ENCODE results near the gene APOA1.
A peak's percentile ranks its signal among the peaks of the same experiment; 100 is the strongest.
"Not testable (repeated sequence)": the region's sequence is repeated elsewhere in the genome, so short reads cannot be mapped to it uniquely, and the experiment has no call there.

Gene APOA1

DNA sequence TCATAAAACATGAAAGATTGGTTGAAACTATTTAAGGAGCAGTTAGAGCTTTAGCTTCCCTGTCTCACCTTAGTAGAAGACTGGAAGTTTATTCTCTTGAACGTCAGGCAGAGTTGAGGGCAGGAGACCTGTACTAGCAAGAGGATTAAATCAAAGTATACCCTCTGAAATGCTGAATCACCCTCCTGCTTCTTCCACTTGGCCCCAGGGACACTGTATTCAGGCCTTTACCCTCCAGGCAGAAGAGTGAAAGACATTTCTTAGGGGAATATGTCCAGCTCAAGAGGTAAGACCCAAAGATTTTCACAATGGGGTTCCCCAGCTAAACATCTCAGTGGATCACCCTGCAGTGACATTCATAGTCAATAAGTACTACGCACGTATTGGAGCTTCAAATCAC, 26.2 kb downstream of the APOA1 start:
- no peak for DNase-seq

GRCh38 chr11:116808262-116809175, 28.9 kb downstream of the APOA1 start:
- DNase-seq, result no peak

DNA sequence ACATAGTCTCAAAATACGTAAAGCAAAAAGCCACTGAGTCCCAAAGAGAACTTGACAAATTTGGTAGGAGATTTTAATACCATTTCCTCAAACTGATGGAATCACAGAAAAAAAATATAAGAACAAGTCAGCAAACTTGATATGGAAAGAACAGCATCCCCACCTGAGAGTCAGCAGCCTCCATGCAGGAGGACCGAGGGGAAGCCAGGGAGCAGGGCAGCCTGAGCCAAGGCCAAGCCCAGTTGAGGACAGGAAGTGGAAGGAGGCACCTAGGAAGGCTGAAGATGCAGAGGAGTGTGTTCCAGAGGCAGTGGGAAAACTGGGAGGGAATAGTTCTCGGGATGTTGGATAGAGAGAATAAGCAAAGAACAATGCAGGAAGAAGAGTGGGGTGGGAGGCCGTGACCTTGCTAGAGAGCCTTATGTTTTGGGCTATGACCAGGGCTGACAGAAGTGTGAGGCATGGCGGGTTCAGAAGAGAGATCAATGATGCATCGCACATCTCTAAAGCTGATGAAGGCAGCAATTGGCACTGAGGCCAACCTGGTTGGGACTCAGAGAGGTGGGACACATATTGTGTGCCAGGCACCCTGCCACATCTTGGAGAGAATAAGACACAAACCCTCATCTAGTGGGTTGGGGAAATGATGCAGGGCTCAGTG, 29.7 kb downstream of the APOA1 start:
- no peak for DNase-seq

GRCh38 chr11:116804001-116804400, 33.4 kb downstream of the APOA1 start:
- no peak for DNase-seq

DNA sequence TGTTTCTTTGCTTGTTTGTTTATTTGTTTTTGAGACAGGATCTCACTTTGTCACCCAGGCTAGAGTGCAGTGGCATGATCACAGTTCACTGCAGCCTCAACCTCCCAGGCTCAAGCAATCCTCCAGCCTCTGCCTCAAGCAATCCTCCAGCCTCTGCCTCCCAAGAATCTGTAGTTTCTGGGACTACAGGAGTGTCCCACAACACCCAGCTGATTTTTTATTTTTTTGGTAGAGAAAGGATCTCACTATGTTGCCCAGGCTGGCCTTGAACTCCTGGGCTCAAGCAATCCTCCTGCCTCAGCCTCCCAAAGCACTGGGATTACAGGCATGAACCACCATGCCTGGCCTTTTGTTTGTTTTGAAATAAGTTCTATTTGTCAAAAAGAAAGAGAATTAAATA, 35.8 kb downstream of the APOA1 start:
- not testable (repeated sequence) for DNase-seq

DNA sequence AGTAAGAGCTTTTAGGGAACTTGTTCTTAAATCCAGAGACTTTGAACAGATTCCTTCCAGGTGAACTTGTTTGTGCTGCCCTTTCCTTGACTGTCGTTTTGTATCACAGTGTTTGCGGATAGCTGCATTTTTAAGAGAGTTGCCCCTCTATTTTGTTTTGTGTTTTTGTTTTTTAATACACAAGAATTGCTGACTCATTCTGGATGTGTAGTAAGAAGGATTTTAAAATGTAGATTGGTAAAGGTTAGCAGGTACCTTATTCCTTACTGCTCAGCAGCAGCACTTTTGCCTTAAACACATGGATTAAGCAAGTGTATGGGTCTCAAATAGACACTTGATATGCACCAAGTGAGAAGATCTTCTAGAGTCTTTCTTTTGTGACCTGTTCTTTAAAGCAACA, 36.8 kb downstream of the APOA1 start:
- no peak for DNase-seq

DNA sequence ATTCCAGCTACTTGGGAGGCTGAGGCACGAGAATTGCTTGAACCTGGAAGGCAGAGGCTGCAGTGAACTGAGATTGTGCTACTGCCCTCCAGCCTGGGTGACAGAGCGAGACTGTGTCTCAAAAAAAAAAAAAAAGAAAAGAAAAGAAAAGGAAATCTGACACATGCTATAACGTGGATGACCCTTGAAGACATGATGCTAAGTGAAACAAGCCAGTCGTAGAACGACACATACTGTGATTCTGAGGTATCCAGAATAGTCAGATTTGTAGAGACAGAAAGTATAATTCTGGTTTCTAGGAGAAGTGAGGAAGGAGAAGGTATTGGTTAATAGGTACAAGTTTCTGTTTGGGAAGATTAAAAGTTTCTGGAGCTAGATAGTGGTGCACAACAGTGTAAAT, 39.1 kb downstream of the APOA1 start:
- DNase-seq, result no peak

- no peak for DNase-seq
Measured at GRCh38 chr11:116797816-116798215, 39.6 kb downstream of the APOA1 start.

GRCh38 chr11:116796548-116796947, 40.9 kb downstream of the APOA1 start:
- no peak for DNase-seq

- no peak for DNase-seq
Measured at GRCh38 chr11:116794851-116795250, 42.6 kb downstream of the APOA1 start.

GRCh38 chr11:116793772-116794097, 43.7 kb downstream of the APOA1 start:
- DNase-seq, result peak; percentile 13

DNA sequence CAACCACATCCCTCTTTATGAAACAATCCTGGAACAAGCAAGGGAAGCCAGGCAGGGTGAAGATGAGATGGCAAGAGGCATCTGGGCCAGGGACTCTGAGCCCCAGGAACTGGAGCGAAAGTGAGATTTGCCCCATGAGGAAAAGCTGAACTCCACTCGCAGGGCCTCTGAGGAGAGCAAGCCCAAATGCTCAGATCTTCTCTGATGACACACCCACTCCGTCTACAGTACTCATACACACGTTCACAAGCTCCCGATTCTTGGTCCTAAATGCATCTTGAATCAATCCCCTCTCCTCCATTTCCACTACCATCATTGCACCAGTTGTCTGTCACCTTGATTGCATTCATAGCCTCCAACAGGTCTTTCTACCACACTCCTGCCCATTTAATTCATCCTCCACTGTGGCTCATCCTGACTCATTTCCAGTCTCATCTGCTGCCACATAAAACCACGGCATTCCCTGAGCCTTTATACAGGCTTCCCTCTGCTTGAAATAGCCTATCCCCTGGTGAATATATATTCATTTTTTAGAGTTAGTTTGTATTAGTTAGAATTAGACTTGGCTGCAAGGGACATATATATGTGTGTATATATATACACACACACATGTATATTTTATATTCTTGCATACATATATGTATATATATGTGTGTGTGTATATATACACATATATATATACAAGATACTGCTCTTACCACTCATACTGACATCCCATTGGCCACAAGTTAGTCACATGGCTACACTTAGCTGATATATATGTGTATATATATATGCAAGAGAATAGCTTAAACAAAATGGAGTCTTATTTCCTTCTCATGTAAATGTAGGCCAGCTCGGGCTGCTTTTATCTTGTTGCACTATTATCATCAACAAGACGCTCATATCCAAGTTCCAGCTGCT, 44.3 kb downstream of the APOA1 start:
- DNase-seq, result peak; percentile 80

GRCh38 chr11:116792144-116792868, 45.1 kb downstream of the APOA1 start:
- no peak for DNase-seq

DNA sequence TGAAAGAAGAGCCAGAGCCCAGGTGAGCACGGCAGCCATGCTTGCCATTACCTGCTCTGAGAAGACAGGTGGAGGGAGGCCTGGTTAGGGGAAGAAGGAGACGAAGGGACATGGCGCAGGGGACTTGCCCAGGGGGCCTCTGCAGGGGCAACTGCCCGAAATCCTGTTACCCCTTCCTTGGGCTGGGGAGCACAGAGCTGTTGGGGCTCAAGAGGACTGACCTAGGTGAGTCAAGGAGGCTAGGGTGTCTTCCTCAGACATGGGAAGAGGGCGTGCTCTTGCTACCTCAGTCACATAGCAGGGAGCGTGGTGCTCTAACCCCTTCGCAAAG, 45.6 kb downstream of the APOA1 start, which contains the start of gene APOA5:
Gene APOA5 (minus strand): TSS at position 67 of the 331 bp plus-strand sequence. CDS start 19 bp downstream, at position 48.
- no peak for DNase-seq

DNA sequence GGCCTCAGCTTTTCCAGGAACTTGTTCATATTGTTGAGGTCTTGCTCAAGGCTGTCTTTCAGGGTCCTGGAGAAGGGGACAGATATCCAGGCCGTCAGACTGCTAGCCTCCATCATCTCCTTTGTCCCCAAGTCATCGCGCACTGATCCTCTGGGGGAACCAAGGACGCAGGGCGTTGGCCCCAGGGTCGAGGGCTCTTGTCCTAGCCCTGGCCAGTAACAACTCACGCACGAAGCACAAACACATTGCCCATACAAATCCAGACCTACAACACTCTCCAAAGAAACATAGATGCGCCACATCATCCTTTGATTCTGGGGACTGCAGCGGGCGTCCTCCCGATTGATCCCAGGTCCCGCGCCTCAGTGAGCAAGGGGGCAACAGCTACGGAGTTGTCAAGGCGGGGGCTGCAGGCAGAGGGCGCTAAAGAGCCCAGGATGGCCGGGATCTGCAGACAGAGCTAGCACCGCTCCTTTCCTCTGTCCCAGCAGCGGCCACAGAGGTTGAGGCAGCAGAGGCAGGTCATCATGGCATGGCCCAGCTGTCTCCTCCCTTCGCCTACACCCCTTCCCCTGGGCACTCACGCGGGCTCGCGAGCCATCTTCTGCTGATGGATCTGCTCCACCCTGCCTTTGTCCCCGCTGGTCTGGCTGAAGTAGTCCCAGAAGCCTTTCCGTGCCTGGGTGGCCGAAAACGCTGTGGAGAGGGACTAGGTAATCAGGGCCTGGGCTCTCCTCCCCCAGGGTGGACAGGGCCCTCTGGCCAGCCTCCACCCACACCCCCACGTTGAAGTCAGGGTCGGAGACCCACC, 46.2 kb downstream of the APOA1 start:
- peak; percentile 63 for DNase-seq

DNA sequence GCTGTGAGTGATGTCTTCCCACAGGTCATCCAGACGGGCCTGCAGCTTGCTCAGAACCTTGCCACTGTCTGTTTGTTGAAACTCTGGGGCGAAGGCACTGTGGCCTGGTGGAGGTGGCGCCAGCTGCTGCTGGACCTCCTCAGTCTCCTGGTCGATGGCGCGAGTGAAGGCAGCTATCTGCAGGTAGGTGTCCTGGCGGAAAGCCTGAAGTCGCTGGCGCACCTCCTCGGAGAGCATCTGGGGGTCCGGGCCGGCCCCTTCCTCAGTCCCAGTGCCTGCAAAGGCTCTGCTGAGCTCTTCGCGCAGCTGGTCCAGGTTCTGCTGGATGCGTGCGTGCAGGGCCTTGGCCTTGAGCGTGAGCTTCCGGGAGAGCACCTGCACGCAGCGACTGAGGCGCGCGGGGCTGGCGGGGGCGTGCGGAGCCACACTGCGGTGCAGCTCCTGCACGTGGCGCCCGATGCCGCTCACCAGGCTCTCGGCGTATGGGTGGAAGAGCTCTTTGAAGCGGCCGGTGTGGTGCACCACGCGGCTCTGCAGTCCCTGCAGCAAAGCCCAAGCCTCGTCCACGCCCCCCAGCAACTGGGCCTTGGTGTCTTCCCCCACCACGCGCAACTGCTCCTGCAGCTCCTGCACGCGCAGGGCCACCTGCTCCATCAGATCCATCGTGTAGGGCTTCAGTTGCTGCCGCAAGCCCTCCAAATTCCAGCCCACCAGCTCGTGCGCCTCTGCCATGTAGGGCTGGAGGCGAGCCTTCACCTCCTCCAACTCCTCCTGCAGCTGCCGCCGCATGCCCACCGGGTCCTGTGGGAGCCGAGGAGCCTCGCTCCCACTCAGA, 47.0 kb downstream of the APOA1 start:
- no peak for DNase-seq

GRCh38 chr11:116788975-116789374, 48.4 kb downstream of the APOA1 start:
- no peak for DNase-seq

DNA sequence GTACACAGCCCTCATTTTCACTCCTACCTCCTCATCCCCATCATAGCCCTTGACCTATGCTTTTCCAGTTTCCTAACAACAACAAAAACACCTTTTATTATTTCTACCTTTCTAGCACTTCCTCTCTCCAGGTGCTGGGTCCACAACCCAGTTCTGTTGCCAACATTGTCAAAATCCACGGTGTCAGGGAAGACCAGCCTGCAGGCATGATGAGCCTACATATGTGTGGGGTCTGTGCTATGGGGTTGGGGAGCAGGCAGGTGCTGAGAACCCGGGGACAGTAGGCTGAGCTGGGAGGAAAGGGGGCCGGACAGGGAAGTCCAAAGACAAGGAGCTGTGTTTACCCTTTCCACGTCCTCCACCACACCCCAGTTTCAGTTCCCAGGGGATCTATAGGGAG, 48.9 kb downstream of the APOA1 start:
- DNase-seq, result no peak

DNA sequence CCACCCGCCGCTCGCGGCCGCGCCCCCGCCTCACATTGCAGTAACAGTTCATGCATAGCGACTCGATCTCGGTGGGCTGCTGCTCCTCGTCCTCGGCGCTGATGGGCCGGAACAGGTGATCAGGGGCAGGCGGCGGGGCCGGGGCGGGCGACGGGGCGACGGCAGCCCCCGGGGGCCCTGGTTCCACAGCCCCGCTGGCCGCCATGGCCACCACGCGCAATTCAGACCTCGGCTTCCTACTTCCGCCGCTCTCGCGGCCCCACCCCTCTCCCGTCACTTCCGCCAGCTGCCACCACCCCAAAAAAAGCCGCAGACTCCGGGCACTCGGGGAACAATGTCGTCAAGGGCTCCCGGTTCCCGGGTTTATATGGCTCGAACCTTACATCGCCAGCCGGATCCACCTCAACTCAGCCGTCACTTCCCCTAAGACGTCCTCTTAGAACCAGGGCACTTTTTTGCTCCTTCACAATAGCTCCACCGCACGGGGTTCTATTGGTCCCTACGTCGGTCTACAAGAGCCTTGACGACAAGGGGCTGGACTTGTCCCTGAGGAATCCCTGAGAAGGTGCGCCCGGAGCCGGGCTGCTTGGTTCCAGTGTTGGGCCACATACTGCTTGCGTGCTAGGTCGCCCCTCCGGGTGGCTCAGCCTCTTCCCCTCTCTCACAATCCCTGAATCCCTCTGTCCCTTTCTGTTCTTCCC, 49.5 kb downstream of the APOA1 start, which contains the start of gene ZPR1:
Gene ZPR1 (minus strand): TSS at position 238 of the 701 bp plus-strand sequence. CDS start 33 bp downstream, at position 205.
- DNase-seq, result peak; percentile 65

DNA sequence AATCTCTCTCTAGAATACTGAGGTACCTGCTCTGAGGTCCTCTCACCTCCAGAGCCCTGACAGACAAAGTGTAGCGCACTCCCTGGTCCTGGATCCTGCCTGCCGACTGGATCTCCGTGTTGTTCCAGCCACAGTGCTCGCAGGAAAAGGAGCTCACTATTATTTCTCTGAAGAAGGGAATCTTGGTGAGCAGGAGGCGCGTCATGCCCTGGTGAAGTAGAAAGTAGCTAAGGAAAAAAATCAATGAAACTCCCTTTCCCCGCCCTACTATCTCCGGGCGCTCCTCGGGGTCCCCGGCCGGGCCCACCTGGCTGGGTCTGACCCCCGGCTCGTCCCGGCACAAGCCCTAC, 50.0 kb downstream of the APOA1 start:
- DNase-seq, result no peak
